K562 (cell line): Measurements from ENCODE around the gene CPLANE2. TPM values are rescaled to one million over a fixed set of nuclear protein-coding genes. Genes with fewer than 3 reads are reported as not detected.

Experiments used
- ARID1B ChIP-seq: fragments of 450-650 bp; IDR thresholded peaks from 2 replicates; pipeline ENCODE4 v1.6.1; 2016; ENCODE audit warnings: antibody characterized with exemption, mild to moderate bottlenecking, inconsistent platforms
- BRD4 ChIP-seq: fragments of 200-600 bp; sonication (generic); IDR thresholded peaks from 2 replicates; pipeline ENCODE4 v1.6.1; 2017; ENCODE audit warnings: inconsistent platforms
- FOXA3 ChIP-seq, 2 experiments: fragments of 450-650 bp in 1 of 2; sonication (generic) in 1 of 2; formaldehyde crosslinking; IDR thresholded peaks in 1 of 2; conservative IDR thresholded peaks in 1 of 2; 2 replicates each; pipeline versions ENCODE4 v1.4.0 to v1.8.0; 2020 to 2022; ENCODE audit warnings: mild to moderate bottlenecking in 2 of 2, missing genetic modification reagents in 1 of 2
- FOXP1 ChIP-seq: sonication (generic); formaldehyde crosslinking; IDR thresholded peaks from 2 replicates; pipeline ENCODE4 v1.8.0; 2022; ENCODE audit warnings: mild to moderate bottlenecking, missing genetic modification reagents
- GATA2 ChIP-seq: sonication (generic); formaldehyde crosslinking; IDR thresholded peaks from 2 replicates; pipeline ENCODE4 v1.4.0; 2020; ENCODE audit warnings: mild to moderate bottlenecking, missing genetic modification reagents
- HNRNPH1 ChIP-seq: fragments of 200-400 bp; formaldehyde crosslinking; optimal IDR thresholded peaks from 2 replicates; pipeline ENCODE3; 2017; ENCODE audit warnings: low read depth, mild to moderate bottlenecking, low read length, moderate library complexity
- HNRNPUL1 ChIP-seq: fragments of 200-400 bp; formaldehyde crosslinking; IDR thresholded peaks from 2 replicates; pipeline ENCODE4 v1.6.1; 2017; ENCODE audit warnings: low read length
- MECOM ChIP-seq: fragments of 250-450 bp; sonication (Bioruptor Pico); IDR thresholded peaks from 2 replicates; pipeline ENCODE4 v1.8.0; 2022; ENCODE audit warnings: inconsistent platforms
- MED1 ChIP-seq: sonication (generic); formaldehyde crosslinking; IDR thresholded peaks from 2 replicates; pipeline ENCODE4 v1.8.1; 2023; ENCODE audit warnings: missing genetic modification reagents, borderline replicate concordance
- MEIS2 ChIP-seq: fragments of 450-650 bp; IDR thresholded peaks from 2 replicates; pipeline ENCODE4 v1.6.1; 2014; ENCODE audit warnings: mild to moderate bottlenecking; ENCODE audit not compliant: partially characterized antibody
- MTA2 ChIP-seq: fragments of 450-650 bp; IDR thresholded peaks from 2 replicates; pipeline ENCODE4 v1.6.1; 2016; ENCODE audit warnings: low read depth
- RFX7 ChIP-seq: fragments of 250-450 bp; sonication (Bioruptor Pico); IDR thresholded peaks from 2 replicates; pipeline ENCODE4 v1.5.1; 2021; ENCODE audit warnings: mild to moderate bottlenecking
- TARDBP ChIP-seq: fragments of 450-650 bp; IDR thresholded peaks from 2 replicates; pipeline ENCODE4 v1.6.1; 2016
- TBP ChIP-seq: optimal IDR thresholded peaks from 2 replicates; pipeline ENCODE3; 2011; ENCODE audit warnings: low read depth, low read length, improper control_type of control experiment
- ZBTB1 ChIP-seq: sonication (generic); formaldehyde crosslinking; IDR thresholded peaks from 2 replicates; pipeline ENCODE4 v1.8.1; 2023; ENCODE audit warnings: missing genetic modification reagents, low read depth, mild to moderate bottlenecking, borderline replicate concordance
- ZNF253 ChIP-seq: fragments of 250-450 bp; sonication (Bioruptor Pico); conservative IDR thresholded peaks from 2 replicates; pipeline ENCODE4 v1.6.1; 2021; ENCODE audit warnings: mild to moderate bottlenecking
- ZNF263 ChIP-seq: sonication (generic); formaldehyde crosslinking; IDR thresholded peaks from 2 replicates; pipeline ENCODE4 v1.8.0; 2022; ENCODE audit warnings: mild to moderate bottlenecking, missing genetic modification reagents, borderline replicate concordance
- ZNF316 ChIP-seq: fragments of 450-650 bp; IDR thresholded peaks from 2 replicates; pipeline ENCODE4 v1.6.1; 2016
- ZNF431 ChIP-seq: sonication (generic); formaldehyde crosslinking; IDR thresholded peaks from 2 replicates; pipeline ENCODE4 v1.8.0; 2022; ENCODE audit warnings: mild to moderate bottlenecking, missing genetic modification reagents
- ZNF75A ChIP-seq: fragments of 450-650 bp; formaldehyde crosslinking; IDR thresholded peaks from 2 replicates; pipeline ENCODE4 v1.4.0; 2020; ENCODE audit warnings: mild to moderate bottlenecking
- ZSCAN29 ChIP-seq: fragments of 450-650 bp; IDR thresholded peaks from 2 replicates; pipeline ENCODE4 v1.6.1; 2017
- ZSCAN32 ChIP-seq: fragments of 450-650 bp; formaldehyde crosslinking; IDR thresholded peaks from 2 replicates; pipeline ENCODE4 v1.4.0; 2020; ENCODE audit warnings: mild to moderate bottlenecking, moderate library complexity
- polyA plus RNA-seq, 8 experiments: library from polyadenylated mRNA; depleted of rRNA in 4 of 8; stranded (reverse) in 5 of 8; unstranded in 3 of 8; fragments of >200 nt; fragmentation: Nextera tagmentation in 2 of 8; fragmentation: Illumina TruSeq in 1 of 8; extraction: Ambion mirVana in 2 of 8; extraction: Trizol in 1 of 8; gene quantifications; 2 replicates each; pipeline versions ENCODE4 v1.2.1 to v1.2.3, GENCODE V29; 2011 to 2014; ENCODE audit warnings: inconsistent platforms in 1 of 8, missing spikeins in 1 of 8
- total RNA-seq, 7 experiments: library from RNA; depleted of rRNA in 6 of 7; stranded (reverse); fragments of >200 nt in 6 of 7; fragmentation: Illumina TruSeq in 2 of 7; extraction: Trizol in 2 of 7; gene quantifications; 2 replicates each; pipeline versions ENCODE4 v1.2.1 to v1.2.3, GENCODE V29; 2011 to 2021; ENCODE audit warnings: low replicate concordance in 1 of 7
- TF ChIP-seq, protein P1 (sequence below): conservative IDR thresholded peaks from 2 replicates; pipeline ENCODE4 v1.6.1; 2011; ENCODE audit warnings: low read depth, mild to moderate bottlenecking, low read length; ENCODE audit not compliant: control insufficient read depth
- TF ChIP-seq, protein P2 (sequence below): fragments of 450-650 bp; IDR thresholded peaks from one replicate; pipeline ENCODE4 v1.6.1; 2018; ENCODE audit warnings: mild to moderate bottlenecking, moderate library complexity; ENCODE audit not compliant: partially characterized antibody
- TF ChIP-seq, protein P3 (sequence below): sonication (generic); formaldehyde crosslinking; IDR thresholded peaks from 2 replicates; pipeline ENCODE4 v1.8.0; 2022; ENCODE audit warnings: mild to moderate bottlenecking, missing genetic modification reagents
- TF ChIP-seq, protein P4 (sequence below), 2 experiments: IDR thresholded peaks; 2 replicates each; pipeline ENCODE4 v1.6.1; 2011; ENCODE audit warnings: borderline replicate concordance in 1 of 2, control low read depth in 1 of 2, low read depth in 1 of 2, low read length in 1 of 2, mild to moderate bottlenecking in 1 of 2, mixed read lengths in 1 of 2, moderate library complexity in 1 of 2; ENCODE audit not compliant: insufficient read depth in 1 of 2, insufficient read length in 1 of 2, poor library complexity in 1 of 2, severe bottlenecking in 1 of 2; ENCODE audit errors: extremely low read depth in 1 of 2

The CPLANE2 gene
- total and polyA plus RNA-seq, 9 of the 15 experiments (the other 6 are each of a cell fraction or from before 2014, with no cell fraction given): 0.17 to 20.9 (median 8.1) TPM

DNA sequence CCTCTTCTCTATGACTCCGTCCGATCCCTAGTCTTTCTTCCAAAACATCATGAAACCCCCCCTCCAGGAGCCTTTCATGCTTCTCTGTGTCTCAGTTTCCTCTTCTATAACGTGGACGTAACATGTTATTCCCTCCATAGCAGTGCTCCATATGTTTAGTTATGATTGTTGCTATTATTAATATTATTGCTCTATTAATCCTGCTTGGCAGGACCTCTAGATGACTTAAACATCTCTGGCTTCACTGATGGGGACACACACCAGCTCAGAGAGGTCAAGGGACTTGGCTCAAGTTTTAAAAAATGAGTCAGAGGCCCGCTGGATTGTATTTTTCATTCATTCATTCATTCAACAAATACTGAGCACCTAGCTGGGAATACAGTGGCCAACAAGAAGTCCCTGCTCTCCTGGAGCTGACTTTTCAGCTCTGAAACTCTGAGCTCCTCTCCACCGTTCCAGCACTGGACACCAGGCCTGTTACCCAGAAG, 404 bp upstream of the CPLANE2 start (continued):
- TF ChIP-seq MED1 (CRISPR knock-in tag) (no peak), TBP (no peak), HNRNPH1 (no peak), ZSCAN32 (no peak), ZNF263 (CRISPR knock-in tag) (no peak; the same call in 1 of the 2 replicates), HNRNPUL1 (no peak), ZNF75A (CRISPR knock-in tag) (no peak), ZNF253 (CRISPR knock-in tag) (no peak), MEIS2 (no peak), RFX7 (CRISPR knock-in tag) (no peak; the same call in 1 of the 2 replicates), FOXP1 (CRISPR knock-in tag) (no peak), ZNF316 (no peak), TARDBP (no peak), ZNF431 (CRISPR knock-in tag) (no peak), FOXA3 (CRISPR knock-in tag; conservative IDR thresholded peaks at IDR 0.05 in 1 of 2, IDR thresholded peaks at IDR 0.05 in 1 of 2) (no peak), MTA2 (no peak), ZBTB1 (CRISPR knock-in tag) (no peak), ARID1B (no peak), GATA2 (CRISPR knock-in tag) (no peak), MECOM (CRISPR knock-in tag) (no peak), ZSCAN29 (no peak), BRD4 (peak; percentile 60; the same call in 1 of the 2 replicates)
- TF ChIP-seq, protein P1, sequence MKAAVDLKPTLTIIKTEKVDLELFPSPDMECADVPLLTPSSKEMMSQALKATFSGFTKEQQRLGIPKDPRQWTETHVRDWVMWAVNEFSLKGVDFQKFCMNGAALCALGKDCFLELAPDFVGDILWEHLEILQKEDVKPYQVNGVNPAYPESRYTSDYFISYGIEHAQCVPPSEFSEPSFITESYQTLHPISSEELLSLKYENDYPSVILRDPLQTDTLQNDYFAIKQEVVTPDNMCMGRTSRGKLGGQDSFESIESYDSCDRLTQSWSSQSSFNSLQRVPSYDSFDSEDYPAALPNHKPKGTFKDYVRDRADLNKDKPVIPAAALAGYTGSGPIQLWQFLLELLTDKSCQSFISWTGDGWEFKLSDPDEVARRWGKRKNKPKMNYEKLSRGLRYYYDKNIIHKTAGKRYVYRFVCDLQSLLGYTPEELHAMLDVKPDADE: no peak
- TF ChIP-seq, protein P2, sequence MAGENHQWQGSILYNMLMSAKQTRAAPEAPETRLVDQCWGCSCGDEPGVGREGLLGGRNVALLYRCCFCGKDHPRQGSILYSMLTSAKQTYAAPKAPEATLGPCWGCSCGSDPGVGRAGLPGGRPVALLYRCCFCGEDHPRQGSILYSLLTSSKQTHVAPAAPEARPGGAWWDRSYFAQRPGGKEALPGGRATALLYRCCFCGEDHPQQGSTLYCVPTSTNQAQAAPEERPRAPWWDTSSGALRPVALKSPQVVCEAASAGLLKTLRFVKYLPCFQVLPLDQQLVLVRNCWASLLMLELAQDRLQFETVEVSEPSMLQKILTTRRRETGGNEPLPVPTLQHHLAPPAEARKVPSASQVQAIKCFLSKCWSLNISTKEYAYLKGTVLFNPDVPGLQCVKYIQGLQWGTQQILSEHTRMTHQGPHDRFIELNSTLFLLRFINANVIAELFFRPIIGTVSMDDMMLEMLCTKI: no peak
- TF ChIP-seq, protein P3, sequence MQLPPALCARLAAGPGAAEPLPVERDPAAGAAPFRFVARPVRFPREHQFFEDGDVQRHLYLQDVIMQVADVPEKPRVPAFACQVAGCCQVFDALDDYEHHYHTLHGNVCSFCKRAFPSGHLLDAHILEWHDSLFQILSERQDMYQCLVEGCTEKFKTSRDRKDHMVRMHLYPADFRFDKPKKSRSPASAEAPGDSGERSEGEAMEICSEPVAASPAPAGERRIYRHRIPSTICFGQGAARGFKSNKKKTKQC (CRISPR knock-in tag): no peak
- TF ChIP-seq, protein P4, sequence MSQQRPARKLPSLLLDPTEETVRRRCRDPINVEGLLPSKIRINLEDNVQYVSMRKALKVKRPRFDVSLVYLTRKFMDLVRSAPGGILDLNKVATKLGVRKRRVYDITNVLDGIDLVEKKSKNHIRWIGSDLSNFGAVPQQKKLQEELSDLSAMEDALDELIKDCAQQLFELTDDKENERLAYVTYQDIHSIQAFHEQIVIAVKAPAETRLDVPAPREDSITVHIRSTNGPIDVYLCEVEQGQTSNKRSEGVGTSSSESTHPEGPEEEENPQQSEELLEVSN (IDR thresholded peaks at IDR 0.05; ENCODE audit: borderline replicate concordance in 1 of 2, extremely low read depth in 1 of 2, insufficient read depth in 1 of 2, insufficient read length in 1 of 2, low read depth in 1 of 2, low read length in 1 of 2, poor library complexity in 1 of 2, severe bottlenecking in 1 of 2): no peak
